Measurements from ENCODE around the gene PLD3.

DNA sequence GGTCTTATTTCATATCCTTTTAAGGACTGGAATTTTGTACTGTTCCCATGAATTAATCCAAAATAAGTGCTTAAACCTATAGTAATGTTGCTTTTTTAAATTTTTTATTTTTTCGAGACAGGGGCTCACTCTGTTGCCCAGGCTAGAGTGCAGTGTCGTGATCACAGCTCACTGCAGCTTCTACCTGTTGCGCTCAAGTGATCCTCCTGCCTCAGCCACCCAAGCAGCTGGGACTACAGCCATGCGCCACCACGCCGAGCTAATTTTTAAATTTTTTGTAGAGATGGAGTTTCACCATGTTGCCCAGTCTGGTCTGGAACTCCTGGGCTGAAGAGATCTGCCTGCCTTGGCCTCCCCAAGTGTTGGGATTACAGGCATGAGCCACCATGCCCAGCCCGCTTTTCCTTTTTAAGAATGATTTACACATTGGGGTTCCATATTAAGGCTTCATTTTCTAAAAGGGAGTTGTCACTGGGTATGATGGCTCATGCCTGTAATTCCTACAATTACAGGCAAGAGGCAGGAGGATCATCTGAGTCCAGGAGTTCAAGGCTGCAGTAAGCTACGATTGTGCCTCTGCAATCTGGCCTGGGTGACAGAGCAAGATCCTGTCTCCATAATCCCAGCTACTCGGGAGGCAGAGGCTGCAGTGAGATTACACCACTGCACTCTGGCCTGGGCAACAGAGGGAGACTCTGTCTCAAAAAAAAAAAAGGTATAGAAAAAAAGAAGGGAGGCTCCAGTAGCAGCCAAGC, 35.1 kb upstream of the PLD3 start:
- TF ChIP-seq YY1 (IDR thresholded peaks at IDR 0.05; ENCODE audit: insufficient read depth, insufficient read length): no peak
- TF ChIP-seq SUZ12 (IDR thresholded peaks at IDR 0.05; ENCODE audit: extremely low read depth, insufficient read depth, insufficient read length): no peak

Measured in NT2/D1 (cell line).